HG03432 (cell line): ENCODE measurements around the gene EML6.
A peak's percentile ranks its signal among the peaks of the same experiment; 100 is the strongest.
"Not testable (repeated sequence)": the region's sequence is repeated elsewhere in the genome, so short reads cannot be mapped to it uniquely, and the experiment has no call there.

Experiments
- ATAC-seq: cut with Tn5 transposase; IDR thresholded peaks from one replicate; pipeline ENCODE4 v1.9.1; 2021; ENCODE audit warnings: mild to moderate bottlenecking, moderate library complexity; ENCODE audit not compliant: unreplicated experiment

EML6 gene

GRCh38 chr2:54723131-54723995 lies at the start of gene EML6:
Gene EML6 (plus strand): TSS chr2:54723662. CDS start chr2:54725062, 1,400 bp downstream.
- ATAC-seq: peak; percentile 99

DNA sequence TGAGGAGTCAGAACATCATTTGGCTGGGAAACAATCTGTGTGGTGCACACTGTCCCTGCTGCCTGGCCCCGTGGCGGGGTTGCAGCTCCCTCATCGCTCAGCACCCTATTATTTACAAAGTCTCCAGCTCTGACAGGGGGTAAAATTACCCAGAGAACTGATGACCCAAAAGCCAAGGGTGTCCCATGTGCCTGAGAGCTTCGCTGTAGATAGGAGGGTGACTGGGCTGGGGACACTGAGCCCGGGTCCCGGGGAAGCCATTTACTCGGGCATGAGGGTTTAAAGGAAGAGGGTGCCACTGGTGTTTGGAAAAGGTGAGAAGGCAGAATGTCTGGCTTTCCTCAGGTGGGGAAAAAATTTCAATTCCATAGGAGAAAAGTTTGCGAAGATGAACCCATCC lies 48.2 kb upstream of the EML6 start:
- ATAC-seq: no peak

DNA sequence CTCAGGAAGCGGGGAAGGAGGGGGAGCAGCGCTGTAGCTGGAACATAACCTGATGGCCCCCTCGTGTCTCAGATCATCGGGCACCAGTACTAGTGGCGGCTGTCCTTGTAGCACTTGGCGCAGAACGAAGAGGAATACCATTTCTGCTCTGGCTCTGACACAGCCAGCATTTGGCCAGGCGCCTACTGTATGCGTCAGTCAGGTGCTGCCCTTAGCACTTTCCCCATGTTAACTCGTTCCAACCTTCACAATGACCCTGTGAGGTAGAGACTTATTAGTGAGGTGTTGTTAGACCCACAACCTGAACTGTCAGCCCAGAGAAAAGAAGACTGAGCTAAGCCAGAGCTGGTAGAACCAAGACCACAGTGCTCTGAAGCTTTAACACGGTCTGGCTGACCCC lies 47.7 kb upstream of the EML6 start:
- no peak for ATAC-seq

- no peak for ATAC-seq
These were observed 46.8 kb upstream of the EML6 start for GRCh38 chr2:54676656-54677055.

- no peak for ATAC-seq
These were observed 45.8 kb upstream of the EML6 start for GRCh38 chr2:54677476-54678265.

DNA sequence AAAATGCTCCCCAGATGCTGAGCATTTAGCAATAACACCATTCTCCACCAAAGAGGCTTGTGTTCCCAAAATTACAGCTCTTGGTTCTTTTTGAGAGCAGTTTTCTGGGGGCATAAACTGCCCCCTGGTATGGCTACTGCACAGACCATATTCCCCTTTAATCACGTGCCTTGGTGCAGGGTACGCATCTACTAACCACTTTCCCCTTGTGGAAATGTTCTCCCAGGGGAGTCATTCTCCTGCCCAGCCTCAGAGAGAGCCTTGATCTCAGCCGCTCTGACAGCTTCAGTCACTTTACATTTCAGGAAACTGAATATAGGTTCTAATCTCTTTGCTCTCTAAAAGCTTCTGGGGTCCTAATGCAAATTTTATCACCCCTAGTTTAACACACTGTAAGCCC lies 44.7 kb upstream of the EML6 start:
- no peak for ATAC-seq

DNA sequence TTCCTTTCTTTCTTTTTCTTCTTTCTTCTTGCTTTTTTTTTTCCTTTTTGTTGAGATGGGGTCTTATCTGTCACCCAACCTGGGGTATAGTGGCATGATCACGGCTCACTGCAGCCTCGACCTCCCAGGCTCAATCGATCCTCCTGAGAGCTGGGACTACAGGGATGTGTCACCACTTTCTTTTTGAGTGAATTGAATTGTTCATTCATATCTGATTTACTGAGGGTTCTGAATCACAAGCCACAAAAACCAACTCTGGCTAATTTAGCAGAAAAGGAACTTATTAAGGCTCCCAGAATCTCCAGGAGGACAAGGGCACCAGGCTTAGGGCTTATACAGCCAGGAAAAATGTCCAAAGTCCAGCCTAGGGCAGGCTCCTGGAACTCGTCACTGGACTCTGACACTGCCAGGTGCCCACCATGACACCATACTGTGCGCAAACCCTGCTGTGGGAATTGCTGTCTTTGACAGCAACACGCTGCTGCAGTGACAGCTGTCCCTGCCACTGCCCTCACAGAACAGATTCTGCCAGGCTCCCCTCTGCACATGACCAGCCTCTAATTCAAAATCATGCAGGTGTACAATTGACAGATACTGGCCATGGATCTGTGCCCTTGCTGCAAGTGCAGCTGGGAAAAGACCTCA lies 42.9 kb upstream of the EML6 start:
- ATAC-seq: peak; percentile 83

DNA sequence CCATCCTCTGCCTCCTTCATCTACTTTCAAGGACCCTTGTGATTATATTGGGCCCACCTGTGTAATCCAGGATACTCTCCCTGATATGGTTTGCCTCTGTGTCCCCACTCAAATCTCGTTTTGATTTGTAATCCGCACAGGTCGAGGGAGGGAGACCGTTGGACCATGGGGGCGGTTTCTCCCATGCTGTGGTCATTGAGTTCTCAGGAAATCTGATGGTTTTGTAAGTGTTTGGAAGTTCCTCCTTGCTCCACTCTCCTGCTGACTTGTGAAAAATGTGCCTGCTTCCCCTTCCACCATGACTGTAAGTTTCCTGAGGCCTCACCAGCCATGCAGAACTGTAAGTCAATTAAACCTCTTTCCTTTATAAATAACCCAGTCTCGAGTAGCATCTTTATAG lies 42.0 kb upstream of the EML6 start:
- ATAC-seq: no peak

DNA sequence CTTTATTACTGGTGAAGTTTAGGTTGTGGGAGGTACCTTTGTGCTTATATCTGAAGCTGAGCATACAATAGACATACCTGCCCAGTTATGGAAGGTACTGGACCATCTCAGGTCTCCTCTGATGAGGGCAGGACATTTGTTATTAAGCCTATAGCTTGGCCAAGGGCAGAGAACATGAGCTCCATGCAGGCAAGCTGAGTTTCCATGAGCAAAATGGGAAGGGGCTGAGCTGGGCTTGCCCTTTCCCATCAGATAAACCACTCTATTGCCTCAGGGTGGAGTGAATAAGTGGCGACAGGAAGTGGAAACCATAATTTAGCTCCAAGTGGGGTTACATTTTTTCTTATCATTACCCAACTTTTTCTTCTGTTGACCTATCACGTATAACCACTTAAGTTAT lies 39.9 kb upstream of the EML6 start:
- no peak for ATAC-seq

DNA sequence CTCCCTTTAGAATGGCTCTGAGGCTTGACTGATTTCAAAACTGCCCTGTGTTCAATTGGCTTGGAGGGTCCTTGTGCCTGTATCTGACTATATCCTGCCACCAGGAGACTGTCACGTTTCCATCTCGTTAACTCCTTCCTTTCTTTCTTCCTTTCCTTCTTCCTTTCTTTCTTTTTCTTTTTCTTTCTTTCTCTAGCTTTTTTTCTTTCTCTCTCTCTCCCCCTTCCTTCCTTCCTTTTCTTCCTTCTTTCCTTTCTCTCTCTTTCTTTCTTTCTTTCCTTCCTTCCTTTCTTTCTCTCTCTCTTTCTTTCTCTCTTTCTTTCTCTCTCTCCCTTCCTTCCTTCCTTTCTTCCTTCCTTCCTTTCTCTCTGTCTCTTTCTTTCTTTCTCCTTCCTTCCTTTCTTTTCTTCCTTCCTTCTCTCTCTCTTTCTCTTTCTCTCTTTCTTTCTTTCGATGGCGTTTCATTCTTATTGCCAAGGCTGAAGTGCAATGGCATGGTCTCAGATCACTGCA lies 38.1 kb upstream of the EML6 start:
- ATAC-seq: no peak

DNA sequence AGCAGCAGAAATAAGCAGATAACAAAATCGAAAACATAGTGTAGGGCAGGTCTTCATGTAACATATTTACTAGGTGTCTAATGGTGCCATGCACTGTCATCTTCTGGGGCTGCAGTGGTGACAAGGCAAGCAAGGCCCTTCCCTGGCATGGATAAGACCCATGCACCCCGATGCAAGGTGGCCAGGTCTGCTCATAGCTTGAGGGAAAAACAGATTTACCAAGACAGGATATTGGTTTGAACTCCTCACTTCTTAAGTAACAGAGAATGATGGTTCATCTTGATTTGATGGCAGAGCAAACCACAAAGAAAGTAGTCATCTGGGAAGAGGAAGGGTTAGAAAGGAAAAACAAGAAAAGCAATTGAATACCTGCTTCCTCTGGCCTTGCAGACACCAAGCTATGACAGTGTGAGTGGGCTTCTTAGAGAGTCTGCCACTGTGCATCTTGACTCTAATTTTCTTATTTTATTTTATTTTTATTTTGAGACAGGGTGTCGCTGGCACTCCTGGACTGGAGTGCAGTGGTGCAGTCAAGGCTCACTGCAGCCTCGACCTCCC lies 35.8 kb upstream of the EML6 start:
- ATAC-seq: no peak

GRCh38 chr2:54691445-54692135 lies 31.9 kb upstream of the EML6 start:
- ATAC-seq: no peak

DNA sequence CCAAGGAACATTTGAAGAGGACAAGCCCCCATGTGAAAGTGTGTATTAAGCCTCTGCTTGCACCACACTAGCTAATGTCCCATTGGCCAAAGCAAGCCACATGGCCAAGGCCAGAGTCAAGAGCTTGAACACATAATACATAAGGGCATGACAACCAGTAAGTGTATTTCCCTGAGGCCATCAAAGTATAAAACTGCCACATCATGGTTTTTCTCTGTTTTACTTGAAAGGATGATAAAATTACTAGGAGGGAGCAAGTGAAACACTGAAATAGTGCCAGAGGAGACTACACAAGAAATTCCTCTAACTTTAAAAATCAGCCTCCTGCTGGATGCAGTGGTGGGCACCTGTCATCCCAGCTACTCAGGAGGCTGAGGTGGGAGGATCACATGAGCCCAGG lies 30.9 kb upstream of the EML6 start:
- ATAC-seq: no peak

DNA sequence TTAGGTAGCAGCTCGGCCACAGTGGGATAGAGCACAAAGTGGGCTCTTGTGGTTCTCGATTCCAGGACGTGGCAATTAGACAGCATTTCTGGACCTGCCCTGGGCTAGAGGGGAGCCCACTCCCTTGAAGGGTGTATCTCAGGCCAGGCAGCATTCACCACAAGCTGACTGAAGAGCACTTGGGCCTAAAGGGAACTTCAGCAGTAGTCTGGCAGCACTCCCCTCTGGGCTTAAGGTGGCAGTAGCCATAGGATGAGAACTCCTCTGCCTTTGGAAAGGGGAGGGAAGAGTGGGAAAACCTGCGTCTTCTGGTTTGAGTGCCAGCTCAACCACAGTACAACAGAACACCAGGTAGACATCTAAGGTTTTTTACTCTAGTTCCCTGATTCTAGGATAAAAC lies 28.1 kb upstream of the EML6 start:
- ATAC-seq: no peak

DNA sequence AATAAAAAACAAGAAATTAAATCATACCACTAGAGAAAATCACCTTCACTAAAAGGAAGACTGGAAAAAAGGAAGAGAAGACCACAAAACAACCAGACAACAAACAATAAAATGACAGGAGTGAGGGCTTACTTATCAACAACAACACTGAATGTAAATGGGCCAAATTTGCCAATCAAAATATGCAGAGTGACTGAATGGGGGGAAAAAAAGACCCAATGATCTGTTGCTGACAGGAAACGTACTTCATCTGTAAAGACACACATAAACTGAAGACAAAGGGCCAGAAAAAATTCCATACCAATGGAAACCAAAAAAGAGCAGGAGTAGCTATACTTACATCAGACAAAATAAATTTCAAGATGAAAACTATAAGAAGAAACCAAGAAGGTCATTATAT lies 25.5 kb upstream of the EML6 start:
- no peak for ATAC-seq

GRCh38 chr2:54698926-54699325 lies 24.5 kb upstream of the EML6 start:
- ATAC-seq: not testable (repeated sequence)

GRCh38 chr2:54699665-54700064 lies 23.8 kb upstream of the EML6 start:
- no peak for ATAC-seq

DNA sequence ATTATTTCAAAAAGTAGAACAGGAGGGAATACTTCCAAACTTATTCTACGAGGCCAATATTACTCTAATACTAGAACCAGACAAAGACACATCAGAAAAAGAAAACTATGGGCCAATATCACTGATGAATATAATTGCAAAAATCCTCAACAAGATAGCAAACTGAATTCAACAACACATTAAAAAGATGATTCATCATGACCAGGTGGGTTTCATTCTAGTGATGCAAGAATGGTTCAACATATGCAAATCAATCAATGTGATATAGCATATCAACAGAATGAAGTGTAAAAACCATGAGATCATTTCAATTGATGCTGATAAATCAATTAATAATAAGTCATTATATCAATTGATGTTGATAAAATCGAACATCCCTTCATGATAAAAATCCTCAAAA lies 22.4 kb upstream of the EML6 start:
- no peak for ATAC-seq

- no peak for ATAC-seq
These were observed 19.2 kb upstream of the EML6 start for GRCh38 chr2:54704238-54704637.
